IPS DF 6.9 (cell line): ENCODE data around the gene ADGRB3.

ENCODE experiments used
- DNase-seq: peaks from one replicate; pipeline ENCODE4 v3.0.0-alpha.2; 2013; ENCODE audit warnings: low read depth, low spot score
- H3K27ac ChIP-seq: one replicate; pipeline ENCODE4 v1.5.1; 2013; ENCODE audit warnings: low read length, control low read depth
- H3K27me3 ChIP-seq: 2 replicates; pipeline ENCODE4 v1.6.1; 2013; ENCODE audit warnings: mild to moderate bottlenecking, low read length; ENCODE audit not compliant: control insufficient read depth, insufficient read depth
- H3K36me3 ChIP-seq: 2 replicates; pipeline ENCODE4 v1.6.1; 2013; ENCODE audit warnings: low read length; ENCODE audit not compliant: control insufficient read depth, insufficient read depth
- H3K4me1 ChIP-seq: 2 replicates; pipeline ENCODE4 v1.6.1; 2013; ENCODE audit warnings: low read length; ENCODE audit not compliant: control insufficient read depth, insufficient read depth
- H3K4me3 ChIP-seq: 2 replicates; pipeline ENCODE4 v1.5.1; 2013; ENCODE audit warnings: mild to moderate bottlenecking, low read length
- H3K9me3 ChIP-seq: 2 replicates; pipeline ENCODE4 v1.6.1; 2013; ENCODE audit warnings: low read length, inconsistent platforms; ENCODE audit not compliant: control insufficient read depth, insufficient read depth
- WGBS: extraction: QIAGEN DNeasy Blood & Tissue Kit; methylation state at CpG from one replicate; pipeline ENCODE4 v1.1.7; 2013; ENCODE audit warnings: mixed read lengths, missing lambda C conversion rate; ENCODE audit not compliant: insufficient read length, insufficient coverage; 5-methylcytosine and 5-hydroxymethylcytosine counted together

The ADGRB3 gene

GRCh38 chr6:68754681-68755213 is 119.7 kb downstream of the ADGRB3 start:
- H3K36me3 ChIP-seq, result no peaks in the 10 kb centered on the region
- no peaks in the 10 kb centered on the region for H3K4me1 ChIP-seq
- no peaks in the 10 kb centered on the region for H3K9me3 ChIP-seq
- DNase-seq, result no peak
- no peak overlapping the region for H3K27ac ChIP-seq
- H3K4me3 ChIP-seq, result no peak overlapping the region
- H3K27me3 ChIP-seq, result no peaks in the 10 kb centered on the region

GRCh38 chr6:68756454-68757375 is 121.6 kb downstream of the ADGRB3 start:
- Histone ChIP-seq H3K27me3 (no peaks in the 10 kb centered on the region), H3K4me3 (no peak overlapping the region), H3K27ac (no peak overlapping the region), H3K9me3 (no peaks in the 10 kb centered on the region), H3K36me3 (no peaks in the 10 kb centered on the region), H3K4me1 (no peaks in the 10 kb centered on the region)
- WGBS, result no CpG with 5 or more reads among the region's 5 CpGs
- DNase-seq, result no peak

- Histone ChIP-seq H3K9me3 (no peaks in the 10 kb centered on the region), H3K4me1 (no peaks in the 10 kb centered on the region), H3K27me3 (no peaks in the 10 kb centered on the region), H3K4me3 (no peak overlapping the region), H3K36me3 (no peaks in the 10 kb centered on the region), H3K27ac (no peak overlapping the region)
- WGBS, result no CpG with 5 or more reads among the region's 1 CpG
- DNase-seq, result no peak
Observed at GRCh38 chr6:68757821-68758220, 122.7 kb downstream of the ADGRB3 start.

GRCh38 chr6:68758559-68758958 is 123.5 kb downstream of the ADGRB3 start:
- no peaks in the 10 kb centered on the region for H3K9me3 ChIP-seq

GRCh38 chr6:68760485-68760884 is 125.4 kb downstream of the ADGRB3 start:
- WGBS, result no CpG with 5 or more reads among the region's 2 CpGs
- no peak overlapping the region for H3K4me3 ChIP-seq
- no peaks in the 10 kb centered on the region for H3K4me1 ChIP-seq
- H3K27ac ChIP-seq, result no peak overlapping the region
- H3K36me3 ChIP-seq, result no peaks in the 10 kb centered on the region
- DNase-seq, result no peak
- H3K27me3 ChIP-seq, result no peaks in the 10 kb centered on the region
- H3K9me3 ChIP-seq, result no peaks in the 10 kb centered on the region

More at GRCh38 chr6:68758559-68758958, 123.5 kb downstream of the ADGRB3 start:
- Histone ChIP-seq H3K4me3 (no peak overlapping the region), H3K36me3 (no peaks in the 10 kb centered on the region), H3K4me1 (no peaks in the 10 kb centered on the region), H3K27ac (no peak overlapping the region), H3K27me3 (no peaks in the 10 kb centered on the region)
- no peak for DNase-seq

GRCh38 chr6:68760941-68761676 is 126.0 kb downstream of the ADGRB3 start:
- Histone ChIP-seq H3K27me3 (no peaks in the 10 kb centered on the region), H3K9me3 (no peaks in the 10 kb centered on the region), H3K4me3 (no peak overlapping the region), H3K36me3 (no peaks in the 10 kb centered on the region), H3K27ac (no peak overlapping the region), H3K4me1 (no peaks in the 10 kb centered on the region)
- DNase-seq, result no peak
- WGBS, result no CpG with 5 or more reads among the region's 8 CpGs

GRCh38 chr6:68761985-68762384 is 126.9 kb downstream of the ADGRB3 start:
- Histone ChIP-seq H3K9me3 (no peaks in the 10 kb centered on the region), H3K27me3 (no peaks in the 10 kb centered on the region), H3K4me3 (no peak overlapping the region), H3K4me1 (no peaks in the 10 kb centered on the region), H3K27ac (no peak overlapping the region), H3K36me3 (no peaks in the 10 kb centered on the region)
- no peak for DNase-seq
- WGBS, result no CpG with 5 or more reads among the region's 2 CpGs

- H3K27ac ChIP-seq, result no peak overlapping the region
- no peaks in the 10 kb centered on the region for H3K9me3 ChIP-seq
- H3K36me3 ChIP-seq, result no peaks in the 10 kb centered on the region
- no peak for DNase-seq
- H3K4me3 ChIP-seq, result no peak overlapping the region
- no peaks in the 10 kb centered on the region for H3K27me3 ChIP-seq
- no peaks in the 10 kb centered on the region for H3K4me1 ChIP-seq
Observed at GRCh38 chr6:68771426-68771825, 136.3 kb downstream of the ADGRB3 start.

GRCh38 chr6:68774843-68775242 is 139.8 kb downstream of the ADGRB3 start:
- no peak for DNase-seq
- Histone ChIP-seq H3K9me3 (no peaks in the 10 kb centered on the region), H3K36me3 (no peaks in the 10 kb centered on the region), H3K4me3 (no peak overlapping the region), H3K27ac (no peak overlapping the region), H3K27me3 (no peaks in the 10 kb centered on the region), H3K4me1 (no peaks in the 10 kb centered on the region)
- WGBS, result no CpG with 5 or more reads among the region's 1 CpG

- Histone ChIP-seq H3K9me3 (no peaks in the 10 kb centered on the region), H3K27me3 (no peaks in the 10 kb centered on the region), H3K4me1 (no peaks in the 10 kb centered on the region), H3K4me3 (no peak overlapping the region), H3K36me3 (no peaks in the 10 kb centered on the region), H3K27ac (no peak overlapping the region)
- no CpG with 5 or more reads among the region's 2 CpGs for WGBS
- DNase-seq, result no peak
Observed at GRCh38 chr6:68776354-68776753, 141.3 kb downstream of the ADGRB3 start.
